ENCODE data around the gene PPIL4.

DNA sequence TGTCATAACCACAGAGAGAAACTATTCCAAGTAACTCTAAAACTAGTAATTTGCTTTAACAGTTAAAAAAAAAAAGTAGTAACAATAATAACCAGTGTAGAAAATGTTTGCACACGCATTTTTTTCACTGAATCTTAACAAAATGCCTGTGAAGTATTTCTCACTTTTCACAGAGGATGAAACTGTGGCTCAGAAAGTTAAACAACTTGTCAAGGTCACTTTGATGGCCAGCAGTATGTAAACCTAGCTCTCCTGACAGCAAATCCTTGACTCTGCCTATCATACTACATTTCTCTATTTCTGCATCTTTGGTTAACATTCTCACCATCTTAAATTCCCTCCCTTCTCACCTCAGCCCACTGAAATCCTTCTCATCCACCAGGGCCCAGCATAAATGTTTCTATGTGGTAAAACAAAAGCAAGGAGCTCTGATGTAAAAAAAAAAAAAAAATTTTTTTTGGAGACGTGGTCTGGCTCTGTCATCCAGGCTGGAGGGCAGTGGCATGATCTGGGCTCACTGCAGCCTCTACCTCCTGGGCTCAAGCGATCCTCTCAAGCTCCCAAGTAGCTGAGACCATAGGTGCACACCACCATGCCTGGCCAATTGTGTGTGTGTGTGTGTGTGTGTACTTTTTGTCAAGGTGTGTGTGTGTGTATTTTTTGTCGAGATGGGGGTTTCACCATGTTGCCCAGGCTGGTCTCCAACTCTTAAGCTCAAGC lies 34.9 kb downstream of the PPIL4 start:
- TF ChIP-seq POLR2A (IDR thresholded peaks at IDR 0.05; ENCODE audit: low read depth, low read length), result no peak
- TF ChIP-seq TAF1 (IDR thresholded peaks at IDR 0.05; ENCODE audit: borderline replicate concordance, low read depth, low read length), result no peak
